IMR-90 (cell line): ENCODE measurements around the gene SLC44A1.

Experiments used
- CEBPB ChIP-seq: IDR thresholded peaks from 2 replicates; pipeline ENCODE4 v1.6.1; 2012; ENCODE audit warnings: low read depth, low read length, improper control_type of control experiment
- CTCF ChIP-seq: conservative IDR thresholded peaks from 2 replicates; pipeline ENCODE4 v1.5.1; 2012; ENCODE audit warnings: mild to moderate bottlenecking, low read depth, low read length, improper control_type of control experiment
- POLR2A ChIP-seq: IDR thresholded peaks from 2 replicates; pipeline ENCODE4 v1.6.1; 2012; ENCODE audit warnings: mild to moderate bottlenecking, low read depth, low read length

- TF ChIP-seq CTCF (no peak), CEBPB (no peak), POLR2A (no peak)
Observed at GRCh38 chr9:105242062-105242461, 2.4 kb upstream of the SLC44A1 start.
